ENCODE results near the gene MICAL3.

The MICAL3 gene

DNA sequence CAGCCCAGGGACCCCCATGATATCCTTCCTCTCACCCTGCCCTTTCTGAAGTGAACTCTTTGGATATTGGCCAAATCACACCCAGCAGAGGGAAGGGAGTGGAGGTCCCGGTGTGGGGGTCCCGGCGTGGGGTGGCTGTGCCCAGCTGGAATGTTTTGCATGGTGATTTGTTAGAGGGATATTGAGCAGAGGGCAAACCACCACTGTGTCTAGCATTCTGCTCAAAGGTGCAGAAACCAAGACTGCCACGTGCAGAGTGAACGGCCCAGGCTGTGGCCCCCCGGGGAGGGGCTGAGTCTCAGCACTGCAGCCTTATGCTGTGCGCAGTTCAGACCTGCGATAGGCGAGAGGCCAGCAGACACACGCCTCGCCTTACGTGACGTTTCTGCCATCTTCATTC is 242.2 kb downstream of the MICAL3 start:
- no peak overlapping the region for H3K4me2 ChIP-seq (ENCODE audit: low read length)
- H2BK120ac ChIP-seq (ENCODE audit: insufficient read depth, low read length, poor library complexity), result no peak overlapping the region
- H2AFZ ChIP-seq (ENCODE audit: insufficient read depth, low read length, poor library complexity), result no peak overlapping the region
- no peak overlapping the region for H4K91ac ChIP-seq (ENCODE audit: low read depth, low read length)
- H3K36me3 ChIP-seq (ENCODE audit: control insufficient read depth in 1 of 2, insufficient read depth in 2 of 2, low read length in 2 of 2), result no peaks in the 10 kb centered on the region
- no CpG with 5 or more reads among the region's 13 CpGs for WGBS (ENCODE audit: extremely low coverage, insufficient coverage, insufficient read length)
- H4K8ac ChIP-seq (ENCODE audit: low read depth, low read length), result no peak overlapping the region
- H3K27ac ChIP-seq (ENCODE audit: low read depth, low read length), result no peak overlapping the region
- no peaks in the 10 kb centered on the region for H3K27me3 ChIP-seq (ENCODE audit: insufficient read depth, low read length)
- no peak overlapping the region for H2BK5ac ChIP-seq (ENCODE audit: low read depth, low read length, poor library complexity)
- peaks cover 2% of the 10 kb centered on the region for H3K79me1 ChIP-seq (ENCODE audit: low read length)
- H3K4me3 ChIP-seq (ENCODE audit: low read depth, low read length), result no peak overlapping the region
- H3K9ac ChIP-seq (ENCODE audit: low read length), result no peak overlapping the region
- H3K18ac ChIP-seq (ENCODE audit: low read length), result no peak overlapping the region
- no peak overlapping the region for H3K14ac ChIP-seq (ENCODE audit: low read length)
- H3K79me2 ChIP-seq (ENCODE audit: control insufficient read depth, insufficient read depth, low read length, poor library complexity), result no peaks in the 10 kb centered on the region
- no peak for DNase-seq
- no peak overlapping the region for H4K12ac ChIP-seq (ENCODE audit: low read depth, low read length)
- H3K4ac ChIP-seq (ENCODE audit: low read depth, low read length), result no peak overlapping the region
- no peak overlapping the region for H2AK5ac ChIP-seq (ENCODE audit: low read length)
- peaks cover 1 to 5% of the 10 kb centered on the region in 2 experiments for H3K4me1 ChIP-seq (ENCODE audit: control insufficient read depth in 1 of 2, insufficient read depth in 2 of 2, low read length in 2 of 2)
- no peaks in the 10 kb centered on the region for H3K9me3 ChIP-seq (ENCODE audit: insufficient read depth, low read depth, low read length)
- H2BK12ac ChIP-seq (ENCODE audit: low read length), result no peak overlapping the region
- H3K23ac ChIP-seq (ENCODE audit: low read length), result no peak overlapping the region

DNA sequence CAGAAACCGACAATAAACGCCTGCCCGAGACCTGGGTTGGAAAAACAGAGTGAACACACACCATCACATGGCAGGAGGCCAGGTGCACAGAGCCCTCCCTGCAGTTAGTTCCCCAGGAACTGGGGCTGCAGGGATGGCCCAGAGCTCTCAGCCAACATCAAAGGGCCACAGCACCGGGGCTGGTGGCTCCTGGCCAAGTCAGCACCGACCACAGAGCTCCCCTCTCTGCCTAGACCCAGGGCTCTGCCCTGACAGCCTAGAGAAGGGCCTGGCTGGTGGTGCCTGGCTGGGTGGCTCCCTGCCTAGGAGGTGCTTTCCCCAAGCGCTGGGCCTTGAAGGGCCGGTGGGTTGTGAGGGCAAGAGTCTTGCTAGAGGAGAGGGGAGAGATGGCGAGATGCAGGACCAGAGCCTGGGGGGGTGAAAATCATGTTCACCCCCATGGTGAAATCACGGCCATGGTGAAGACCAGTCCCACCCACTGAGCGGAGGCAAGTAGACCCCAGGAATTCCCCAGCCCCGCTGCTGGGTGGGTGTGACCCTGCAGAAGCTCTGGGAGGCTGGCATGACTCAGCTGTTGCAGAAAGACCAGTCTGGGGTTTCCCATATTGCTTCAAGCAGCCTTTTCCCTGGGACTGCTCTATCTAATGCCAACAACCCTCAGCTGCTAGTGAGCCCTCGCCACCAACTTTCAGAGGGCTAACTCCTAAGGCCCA is 242.9 kb downstream of the MICAL3 start:
- peaks cover 1 to 5% of the 10 kb centered on the region in 2 experiments for H3K4me1 ChIP-seq (ENCODE audit: control insufficient read depth in 1 of 2, insufficient read depth in 2 of 2, low read length in 2 of 2)
- no peak overlapping the region for H2AFZ ChIP-seq (ENCODE audit: insufficient read depth, low read length, poor library complexity)
- no CpG with 5 or more reads among the region's 12 CpGs for WGBS (ENCODE audit: extremely low coverage, insufficient coverage, insufficient read length)
- H3K23ac ChIP-seq (ENCODE audit: low read length), result no peak overlapping the region
- H3K27ac ChIP-seq (ENCODE audit: low read depth, low read length), result no peak overlapping the region
- no peaks in the 10 kb centered on the region for H3K79me2 ChIP-seq (ENCODE audit: control insufficient read depth, insufficient read depth, low read length, poor library complexity)
- H3K36me3 ChIP-seq (ENCODE audit: control insufficient read depth in 1 of 2, insufficient read depth in 2 of 2, low read length in 2 of 2), result no peaks in the 10 kb centered on the region
- H4K12ac ChIP-seq (ENCODE audit: low read depth, low read length), result no peak overlapping the region
- no peak overlapping the region for H3K4me3 ChIP-seq (ENCODE audit: low read depth, low read length)
- H3K14ac ChIP-seq (ENCODE audit: low read length), result no peak overlapping the region
- no peak overlapping the region for H2BK5ac ChIP-seq (ENCODE audit: low read depth, low read length, poor library complexity)
- H2BK12ac ChIP-seq (ENCODE audit: low read length), result no peak overlapping the region
- H3K27me3 ChIP-seq (ENCODE audit: insufficient read depth, low read length), result no peaks in the 10 kb centered on the region
- no peak overlapping the region for H3K18ac ChIP-seq (ENCODE audit: low read length)
- H4K91ac ChIP-seq (ENCODE audit: low read depth, low read length), result no peak overlapping the region
- H3K79me1 ChIP-seq (ENCODE audit: low read length), result peaks cover 2% of the 10 kb centered on the region
- no peak overlapping the region for H4K8ac ChIP-seq (ENCODE audit: low read depth, low read length)
- no peak overlapping the region for H2AK5ac ChIP-seq (ENCODE audit: low read length)
- H3K9me3 ChIP-seq (ENCODE audit: insufficient read depth, low read depth, low read length), result no peaks in the 10 kb centered on the region
- no peak overlapping the region for H3K4me2 ChIP-seq (ENCODE audit: low read length)
- no peak overlapping the region for H3K9ac ChIP-seq (ENCODE audit: low read length)
- no peak overlapping the region for H2BK120ac ChIP-seq (ENCODE audit: insufficient read depth, low read length, poor library complexity)
- H3K4ac ChIP-seq (ENCODE audit: low read depth, low read length), result no peak overlapping the region
- DNase-seq, result peak; percentile 64 to 70

DNA sequence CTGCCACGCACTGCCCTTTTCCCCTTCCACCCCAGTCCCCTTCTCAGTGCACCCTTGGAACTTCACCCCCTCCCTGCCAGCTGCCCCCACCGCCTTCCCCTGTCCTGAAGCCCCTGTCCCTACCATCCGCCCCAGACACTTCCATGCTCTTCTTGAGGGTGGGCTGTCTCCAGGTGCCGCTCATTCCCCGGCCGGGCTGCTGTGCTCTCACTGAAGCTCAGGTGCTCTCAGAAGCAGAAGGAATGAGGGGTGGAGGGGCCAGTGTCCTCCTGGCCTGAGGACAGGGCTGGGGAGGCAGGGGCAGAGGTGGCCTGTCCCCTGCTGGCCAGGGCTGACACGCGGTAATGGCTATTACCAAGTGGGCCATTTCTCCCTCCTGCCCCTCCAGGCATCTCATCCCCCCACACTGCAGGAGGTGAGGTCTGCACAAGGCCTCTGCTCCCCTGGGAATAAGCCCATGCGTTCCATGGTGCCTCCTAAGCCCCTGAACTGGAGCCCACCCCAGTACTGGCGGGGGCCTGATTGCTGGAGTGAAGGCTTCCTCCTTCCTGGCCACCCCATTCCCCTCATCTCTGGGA is 243.5 kb downstream of the MICAL3 start:
- Histone ChIP-seq H3K79me2 (ENCODE audit: control insufficient read depth, insufficient read depth, low read length, poor library complexity) (no peaks in the 10 kb centered on the region), H2AFZ (ENCODE audit: insufficient read depth, low read length, poor library complexity) (no peak overlapping the region), H2BK12ac (ENCODE audit: low read length) (no peak overlapping the region), H4K91ac (ENCODE audit: low read depth, low read length) (no peak overlapping the region), H3K79me1 (ENCODE audit: low read length) (peaks cover 2% of the 10 kb centered on the region), H3K27me3 (ENCODE audit: insufficient read depth, low read length) (no peaks in the 10 kb centered on the region), H3K14ac (ENCODE audit: low read length) (no peak overlapping the region), H3K27ac (ENCODE audit: low read depth, low read length) (no peak overlapping the region), H3K9me3 (ENCODE audit: insufficient read depth, low read depth, low read length) (no peaks in the 10 kb centered on the region), H2AK5ac (ENCODE audit: low read length) (no peak overlapping the region), H2BK5ac (ENCODE audit: low read depth, low read length, poor library complexity) (no peak overlapping the region), H3K36me3 (ENCODE audit: control insufficient read depth in 1 of 2, insufficient read depth in 2 of 2, low read length in 2 of 2) (no peaks in the 10 kb centered on the region), H3K4me3 (ENCODE audit: low read depth, low read length) (no peak overlapping the region), H3K9ac (ENCODE audit: low read length) (peak overlapping the region; percentile 10), H3K18ac (ENCODE audit: low read length) (no peak overlapping the region), H3K4me1 (ENCODE audit: control insufficient read depth in 1 of 2, insufficient read depth in 2 of 2, low read length in 2 of 2) (peaks cover 1 to 5% of the 10 kb centered on the region in 2 experiments), H3K4ac (ENCODE audit: low read depth, low read length) (no peak overlapping the region), H4K12ac (ENCODE audit: low read depth, low read length) (no peak overlapping the region), H3K23ac (ENCODE audit: low read length) (no peak overlapping the region), H2BK120ac (ENCODE audit: insufficient read depth, low read length, poor library complexity) (no peak overlapping the region), H4K8ac (ENCODE audit: low read depth, low read length) (no peak overlapping the region), H3K4me2 (ENCODE audit: low read length) (no peak overlapping the region)
- DNase-seq, result no peak
- no CpG with 5 or more reads among the region's 10 CpGs for WGBS (ENCODE audit: extremely low coverage, insufficient coverage, insufficient read length)

DNA sequence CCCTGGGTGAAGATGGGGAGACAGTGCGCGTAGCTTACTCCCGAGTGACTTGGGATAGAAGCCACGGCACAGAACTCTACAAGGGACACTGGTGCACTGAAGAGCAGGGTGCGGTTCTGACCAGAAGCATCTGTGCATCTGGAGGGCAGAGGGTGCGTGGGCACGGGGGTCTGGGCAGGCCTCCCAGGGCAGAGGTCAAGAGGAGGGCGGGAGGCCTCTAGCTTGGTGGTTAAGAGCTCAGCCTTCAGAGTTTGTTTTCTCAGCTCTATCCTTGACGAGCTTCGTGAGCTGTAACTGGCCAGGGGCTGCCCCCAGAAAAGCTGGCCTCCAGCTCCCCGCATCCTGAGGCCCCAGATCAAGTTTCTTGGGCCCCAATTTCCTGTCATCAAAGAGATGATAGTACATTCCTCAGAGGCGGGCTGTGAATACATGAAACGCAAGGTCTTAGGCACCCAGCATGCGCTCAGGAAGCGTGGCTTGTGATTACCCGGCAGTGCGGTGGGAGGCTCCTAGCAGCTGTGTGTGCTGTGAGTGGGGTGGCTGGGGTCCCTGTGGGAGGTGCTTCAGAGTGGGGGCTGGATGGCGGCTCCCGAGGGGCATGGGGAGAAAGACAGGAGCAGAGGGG is 244.1 kb downstream of the MICAL3 start:
- no peak overlapping the region for H3K4ac ChIP-seq (ENCODE audit: low read depth, low read length)
- H3K79me2 ChIP-seq (ENCODE audit: control insufficient read depth, insufficient read depth, low read length, poor library complexity), result no peaks in the 10 kb centered on the region
- WGBS (ENCODE audit: extremely low coverage, insufficient coverage, insufficient read length), result no CpG with 5 or more reads among the region's 19 CpGs
- H3K4me2 ChIP-seq (ENCODE audit: low read length), result no peak overlapping the region
- H3K9ac ChIP-seq (ENCODE audit: low read length), result no peak overlapping the region
- no peak overlapping the region for H3K14ac ChIP-seq (ENCODE audit: low read length)
- H2AFZ ChIP-seq (ENCODE audit: insufficient read depth, low read length, poor library complexity), result no peak overlapping the region
- no peak for DNase-seq
- H2AK5ac ChIP-seq (ENCODE audit: low read length), result no peak overlapping the region
- no peak overlapping the region for H4K91ac ChIP-seq (ENCODE audit: low read depth, low read length)
- H3K4me3 ChIP-seq (ENCODE audit: low read depth, low read length), result no peak overlapping the region
- H3K79me1 ChIP-seq (ENCODE audit: low read length), result peaks cover 2% of the 10 kb centered on the region
- H3K9me3 ChIP-seq (ENCODE audit: insufficient read depth, low read depth, low read length), result no peaks in the 10 kb centered on the region
- no peak overlapping the region for H3K18ac ChIP-seq (ENCODE audit: low read length)
- H4K8ac ChIP-seq (ENCODE audit: low read depth, low read length), result no peak overlapping the region
- H2BK12ac ChIP-seq (ENCODE audit: low read length), result no peak overlapping the region
- H2BK120ac ChIP-seq (ENCODE audit: insufficient read depth, low read length, poor library complexity), result no peak overlapping the region
- no peak overlapping the region for H3K27ac ChIP-seq (ENCODE audit: low read depth, low read length)
- no peak overlapping the region for H4K12ac ChIP-seq (ENCODE audit: low read depth, low read length)
- H3K4me1 ChIP-seq (ENCODE audit: control insufficient read depth in 1 of 2, insufficient read depth in 2 of 2, low read length in 2 of 2), result peaks cover 1 to 5% of the 10 kb centered on the region in 2 experiments
- H3K23ac ChIP-seq (ENCODE audit: low read length), result no peak overlapping the region
- H3K36me3 ChIP-seq (ENCODE audit: control insufficient read depth in 1 of 2, insufficient read depth in 2 of 2, low read length in 2 of 2), result no peaks in the 10 kb centered on the region
- H3K27me3 ChIP-seq (ENCODE audit: insufficient read depth, low read length), result no peaks in the 10 kb centered on the region
- no peak overlapping the region for H2BK5ac ChIP-seq (ENCODE audit: low read depth, low read length, poor library complexity)
